ENCODE results near the gene PTPRM. TPM values are rescaled to one million over a fixed set of nuclear protein-coding genes. Genes with fewer than 3 reads are reported as not detected.

Gene PTPRM
- polyA plus RNA-seq, 1 experiment: 81.1 TPM

GRCh38 chr18:7807936-7808453, 240.9 kb downstream of the PTPRM start:
- H3K27ac ChIP-seq (ENCODE audit: low read depth, low read length): no peak overlapping the region
- no peak overlapping the region for H3K4me3 ChIP-seq (ENCODE audit: low read depth, low read length)
- CTCF ChIA-PET: no interaction called here
- no peak for DNase-seq (ENCODE audit: low read depth, low spot score)
- no peak for TF ChIP-seq CTCF (IDR thresholded peaks at IDR 0.05; ENCODE audit: low read depth, low read length)
- no peaks in the 10 kb centered on the region for H3K27me3 ChIP-seq (ENCODE audit: control insufficient read depth, insufficient read depth, low read length)
- H3K9me3 ChIP-seq (ENCODE audit: control insufficient read depth, insufficient read depth, low read length): no peaks in the 10 kb centered on the region
- POLR2A ChIA-PET: no interaction called here

- CTCF ChIA-PET: no interaction called here
- POLR2A ChIA-PET: no interaction called here
These were observed 241.9 kb downstream of the PTPRM start for GRCh38 chr18:7808992-7809391.

GRCh38 chr18:7809455-7809854, 242.3 kb downstream of the PTPRM start:
- CTCF ChIA-PET: no interaction called here
- no peak overlapping the region for H3K27ac ChIP-seq (ENCODE audit: low read depth, low read length)
- H3K4me3 ChIP-seq (ENCODE audit: low read depth, low read length): no peak overlapping the region
- H3K27me3 ChIP-seq (ENCODE audit: control insufficient read depth, insufficient read depth, low read length): no peaks in the 10 kb centered on the region
- POLR2A ChIA-PET: no interaction called here
- no peak for TF ChIP-seq CTCF (IDR thresholded peaks at IDR 0.05; ENCODE audit: low read depth, low read length)
- no peak for DNase-seq (ENCODE audit: low read depth, low spot score)
- H3K9me3 ChIP-seq (ENCODE audit: control insufficient read depth, insufficient read depth, low read length): peaks cover 5% of the 10 kb centered on the region; the same call in 1 of the 2 replicates

More at GRCh38 chr18:7808992-7809391, 241.9 kb downstream of the PTPRM start:
- no peak overlapping the region for H3K27ac ChIP-seq (ENCODE audit: low read depth, low read length)
- H3K27me3 ChIP-seq (ENCODE audit: control insufficient read depth, insufficient read depth, low read length): no peaks in the 10 kb centered on the region
- H3K9me3 ChIP-seq (ENCODE audit: control insufficient read depth, insufficient read depth, low read length): peaks cover under 1% of the 10 kb centered on the region; the same call in 1 of the 2 replicates
- TF ChIP-seq CTCF (IDR thresholded peaks at IDR 0.05; ENCODE audit: low read depth, low read length): no peak
- DNase-seq (ENCODE audit: low read depth, low spot score): no peak
- no peak overlapping the region for H3K4me3 ChIP-seq (ENCODE audit: low read depth, low read length)

- ChIA-PET CTCF (interaction anchor here (0.6 to 0.7 kb wide), 2 partner anchors 20 to 592 kb away, joined by 3 to 5 read pairs; no protein-coding TSS in a partner anchor), POLR2A (no interaction called here)
- Histone ChIP-seq H3K27me3 (ENCODE audit: control insufficient read depth, insufficient read depth, low read length) (no peaks in the 10 kb centered on the region), H3K9me3 (ENCODE audit: control insufficient read depth, insufficient read depth, low read length) (peaks cover 8% of the 10 kb centered on the region; the same call in 1 of the 2 replicates), H3K27ac (ENCODE audit: low read depth, low read length) (no peak overlapping the region), H3K4me3 (ENCODE audit: low read depth, low read length) (no peak overlapping the region)
- no peak for TF ChIP-seq CTCF (IDR thresholded peaks at IDR 0.05; ENCODE audit: low read depth, low read length)
- DNase-seq (ENCODE audit: low read depth, low spot score): no peak
These were observed 242.9 kb downstream of the PTPRM start for GRCh38 chr18:7809978-7810377.

- CTCF ChIA-PET: interaction anchor here (0.7 kb wide), 2 partner anchors 17 to 23 kb away, joined by 3 to 4 read pairs; no protein-coding TSS in a partner anchor
- H3K9me3 ChIP-seq (ENCODE audit: control insufficient read depth, insufficient read depth, low read length): peaks cover 12% of the 10 kb centered on the region; the same call in 1 of the 2 replicates
- no peak overlapping the region for H3K27ac ChIP-seq (ENCODE audit: low read depth, low read length)
- no peaks in the 10 kb centered on the region for H3K27me3 ChIP-seq (ENCODE audit: control insufficient read depth, insufficient read depth, low read length)
- POLR2A ChIA-PET: interaction anchor here (0.7 kb wide), 1 partner anchor 210 kb away, joined by 3 read pairs; no protein-coding TSS in a partner anchor
- H3K4me3 ChIP-seq (ENCODE audit: low read depth, low read length): no peak overlapping the region
- peak; percentile 13 for DNase-seq (ENCODE audit: low read depth, low spot score)
- no peak for TF ChIP-seq CTCF (IDR thresholded peaks at IDR 0.05; ENCODE audit: low read depth, low read length)
These were observed 245.4 kb downstream of the PTPRM start for GRCh38 chr18:7812431-7813063.
